Muscle layer of duodenum (tissue), 2 donors: ENCODE measurements around the gene PRSS27.

Experiments used
- H3K27ac ChIP-seq: one replicate; pipeline ENCODE4 v1.7.0; 2013; ENCODE audit warnings: mild to moderate bottlenecking, low read length
- H3K27me3 ChIP-seq: one replicate; pipeline ENCODE4 v1.7.0; 2013; ENCODE audit warnings: low read depth, mild to moderate bottlenecking, control low read depth, low read length
- H3K36me3 ChIP-seq, 2 donors: one replicate each; pipeline ENCODE4 v1.7.0; 2013; ENCODE audit warnings: low read length in 2 of 2, control low read depth in 1 of 2, mild to moderate bottlenecking in 1 of 2; ENCODE audit not compliant: insufficient read depth in 2 of 2, control insufficient read depth in 1 of 2
- H3K4me1 ChIP-seq, 2 donors: one replicate each; pipeline ENCODE4 v1.7.0; 2013; ENCODE audit warnings: low read length in 2 of 2, mild to moderate bottlenecking in 2 of 2, control low read depth in 1 of 2, moderate library complexity in 1 of 2; ENCODE audit not compliant: insufficient read depth in 2 of 2, control insufficient read depth in 1 of 2
- H3K4me3 ChIP-seq, 2 donors: one replicate each; pipeline ENCODE4 v1.7.0; 2013; ENCODE audit warnings: low read length in 2 of 2, low read depth in 1 of 2, mild to moderate bottlenecking in 1 of 2
- H3K9me3 ChIP-seq, 2 donors: one replicate each; pipeline ENCODE4 v1.7.0; 2013; ENCODE audit warnings: low read length in 2 of 2, control low read depth in 1 of 2, mild to moderate bottlenecking in 1 of 2; ENCODE audit not compliant: control insufficient read depth in 1 of 2
- donor health status: healthy.

PRSS27 gene

GRCh38 chr16:2762711-2763110 lies 42.7 kb upstream of the PRSS27 start:
- Histone ChIP-seq H3K4me3 (no peak overlapping the region), H3K36me3 (peaks cover 96 to 100% of the 10 kb centered on the region in 2 donors)

GRCh38 chr16:2761886-2762583 lies 42.0 kb upstream of the PRSS27 start:
- H3K9me3 ChIP-seq, result no peaks in the 10 kb centered on the region
- peaks cover 96 to 100% of the 10 kb centered on the region in 2 donors for H3K36me3 ChIP-seq

More at GRCh38 chr16:2762711-2763110, 42.7 kb upstream of the PRSS27 start:
- no peaks in the 10 kb centered on the region for H3K9me3 ChIP-seq
- H3K27ac ChIP-seq, result no peak overlapping the region
- H3K27me3 ChIP-seq, result no peaks in the 10 kb centered on the region
- H3K4me1 ChIP-seq, result peaks cover 0 to 7% of the 10 kb centered on the region in 2 donors

GRCh38 chr16:2761472-2761871 lies 41.4 kb upstream of the PRSS27 start:
- H3K4me3 ChIP-seq, result no peak overlapping the region
- H3K9me3 ChIP-seq, result no peaks in the 10 kb centered on the region
- H3K4me1 ChIP-seq, result peaks cover 0 to 11% of the 10 kb centered on the region in 2 donors
- peaks cover 92 to 100% of the 10 kb centered on the region in 2 donors for H3K36me3 ChIP-seq
- no peaks in the 10 kb centered on the region for H3K27me3 ChIP-seq
- H3K27ac ChIP-seq, result no peak overlapping the region

More at GRCh38 chr16:2761886-2762583, 42.0 kb upstream of the PRSS27 start:
- Histone ChIP-seq H3K27me3 (no peaks in the 10 kb centered on the region), H3K4me1 (peaks cover 0 to 6% of the 10 kb centered on the region in 2 donors), H3K4me3 (no peak overlapping the region), H3K27ac (no peak overlapping the region)

GRCh38 chr16:2757344-2757743 lies 37.3 kb upstream of the PRSS27 start:
- Histone ChIP-seq H3K4me1 (peaks cover 18 to 39% of the 10 kb centered on the region in 2 donors), H3K36me3 (peaks cover 53 to 73% of the 10 kb centered on the region in 2 donors), H3K9me3 (no peaks in the 10 kb centered on the region), H3K27ac (no peak overlapping the region), H3K4me3 (no peak overlapping the region), H3K27me3 (no peaks in the 10 kb centered on the region)

- no peak overlapping the region for H3K27ac ChIP-seq
- H3K4me3 ChIP-seq, result peak overlapping the region in 1 of 2 donors; percentile 90
- peaks cover 18 to 44% of the 10 kb centered on the region in 2 donors for H3K4me1 ChIP-seq
- no peaks in the 10 kb centered on the region for H3K27me3 ChIP-seq
- H3K9me3 ChIP-seq, result no peaks in the 10 kb centered on the region
- peaks cover 44 to 67% of the 10 kb centered on the region in 2 donors for H3K36me3 ChIP-seq
Measured at GRCh38 chr16:2756288-2757015, 36.4 kb upstream of the PRSS27 start.

- peaks cover 31 to 54% of the 10 kb centered on the region in 2 donors for H3K36me3 ChIP-seq
- H3K27ac ChIP-seq, result peak overlapping the region; percentile 33
- H3K4me1 ChIP-seq, result peaks cover 18 to 46% of the 10 kb centered on the region in 2 donors
- H3K4me3 ChIP-seq, result peak overlapping the region; percentile 84 to 90
- H3K9me3 ChIP-seq, result no peaks in the 10 kb centered on the region
- H3K27me3 ChIP-seq, result no peaks in the 10 kb centered on the region
Measured at GRCh38 chr16:2755158-2755557, 35.1 kb upstream of the PRSS27 start.

- peaks cover 18 to 46% of the 10 kb centered on the region in 2 donors for H3K4me1 ChIP-seq
Measured at GRCh38 chr16:2753733-2754020, 33.7 kb upstream of the PRSS27 start.

GRCh38 chr16:2752850-2753732 lies 33.1 kb upstream of the PRSS27 start:
- Histone ChIP-seq H3K27me3 (no peaks in the 10 kb centered on the region), H3K4me3 (peak overlapping the region; percentile 84 to 90), H3K36me3 (peaks cover 12 to 34% of the 10 kb centered on the region in 2 donors), H3K4me1 (peaks cover 18 to 46% of the 10 kb centered on the region in 2 donors), H3K27ac (peak overlapping the region; percentile 91), H3K9me3 (no peaks in the 10 kb centered on the region)

More at GRCh38 chr16:2753733-2754020, 33.7 kb upstream of the PRSS27 start:
- H3K9me3 ChIP-seq, result no peaks in the 10 kb centered on the region
- peaks cover 16 to 39% of the 10 kb centered on the region in 2 donors for H3K36me3 ChIP-seq
- no peaks in the 10 kb centered on the region for H3K27me3 ChIP-seq
- H3K4me3 ChIP-seq, result peak overlapping the region; percentile 84 to 90
- H3K27ac ChIP-seq, result peak overlapping the region; percentile 91

- H3K9me3 ChIP-seq, result no peaks in the 10 kb centered on the region
- peak within 1 kb of the TSS; percentile 84 to 90 for H3K4me3 ChIP-seq
- H3K27me3 ChIP-seq, result no peaks in the 10 kb centered on the region
- peaks cover 4 to 25% of the 10 kb centered on the region in 2 donors for H3K36me3 ChIP-seq
- H3K27ac ChIP-seq, result peak within 1 kb of the TSS; percentile 98
- peaks cover 18 to 42% of the 10 kb centered on the region in 2 donors for H3K4me1 ChIP-seq
Measured at GRCh38 chr16:2752035-2752849, 32.2 kb upstream of the PRSS27 start, which contains the start of gene SRRM2. Gene SRRM2, plus strand, starts transcription at chr16:2752638. Its CDS starts 3,727 bp downstream, at chr16:2756365.

GRCh38 chr16:2751577-2752034 lies 31.6 kb upstream of the PRSS27 start:
- Histone ChIP-seq H3K27me3 (no peaks in the 10 kb centered on the region), H3K4me1 (peaks cover 18 to 36% of the 10 kb centered on the region in 2 donors), H3K27ac (peak overlapping the region; percentile 98), H3K4me3 (peak overlapping the region; percentile 70 to 90), H3K36me3 (peaks cover 0 to 19% of the 10 kb centered on the region in 2 donors), H3K9me3 (no peaks in the 10 kb centered on the region)
